ENCODE data around the gene GOLGA8B.

DNA sequence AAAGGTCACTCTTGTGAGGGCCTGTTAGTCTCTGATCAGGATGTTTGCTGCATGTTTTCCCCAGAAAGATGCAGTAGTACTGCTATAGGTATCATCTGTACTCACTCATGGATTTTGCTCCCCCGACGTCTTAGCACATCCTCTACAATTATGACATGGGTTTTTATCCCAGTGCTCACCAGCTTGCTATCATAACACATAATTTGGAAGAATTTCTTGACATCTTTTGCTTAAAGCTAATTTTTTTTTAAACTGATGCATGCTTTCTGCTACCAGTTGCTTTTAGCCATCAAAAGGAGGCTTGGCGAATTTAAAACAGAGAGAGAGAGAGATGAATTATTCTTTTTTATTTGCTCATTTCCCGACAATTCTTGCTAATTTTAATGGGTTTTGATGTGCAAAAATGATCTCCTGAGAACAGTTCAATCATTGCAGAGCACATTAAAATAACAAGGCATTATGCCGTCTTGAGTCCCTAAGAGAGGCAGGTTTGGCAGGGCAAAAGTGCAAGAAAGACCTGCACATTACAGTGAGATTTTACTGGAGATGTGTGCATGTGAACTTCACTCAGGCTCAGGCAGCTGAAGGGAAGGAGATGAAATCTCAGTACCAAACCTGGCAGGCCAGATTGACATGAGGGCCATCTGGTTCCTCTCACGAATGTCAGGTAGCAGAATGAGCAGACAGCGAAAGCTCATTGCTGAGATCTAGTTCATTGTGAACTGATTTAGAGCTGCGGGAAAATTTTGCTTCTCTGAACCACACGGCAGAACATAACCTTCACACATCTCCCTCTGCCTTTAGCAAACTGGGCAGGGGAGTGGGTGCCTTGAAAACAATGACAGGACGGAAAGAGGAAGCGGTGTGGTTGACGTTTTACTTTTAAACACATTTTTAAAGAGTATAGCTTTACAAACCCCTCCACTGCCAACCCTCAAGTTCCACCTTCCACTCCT is 25.9 kb upstream of the GOLGA8B start:
- TF ChIP-seq CTBP1 (IDR thresholded peaks at IDR 0.05; ENCODE audit: borderline replicate concordance) (no peak), BHLHE40 (IDR thresholded peaks at IDR 0.05; ENCODE audit: borderline replicate concordance) (no peak), SUZ12 (IDR thresholded peaks at IDR 0.05) (no peak), FOXK2 (IDR thresholded peaks at IDR 0.05) (no peak), SP1 (IDR thresholded peaks at IDR 0.05) (no peak), HDGF (IDR thresholded peaks at IDR 0.05; ENCODE audit: borderline replicate concordance) (no peak), FOXM1 (IDR thresholded peaks at IDR 0.05; ENCODE audit: borderline replicate concordance) (no peak), TARDBP (IDR thresholded peaks at IDR 0.05) (no peak), ELF4 (IDR thresholded peaks at IDR 0.05) (no peak)
